ENCODE measurements around the gene BCLAF3.

The BCLAF3 gene

GRCh38 chrX:19990556-19991349 lies at the start of gene BCLAF3:
TSS of gene BCLAF3 (minus strand) at chrX:19991061. CDS start at chrX:19970264, 20,797 bp downstream.
- H3K4me3 ChIP-seq (ENCODE audit: control insufficient read depth, low read depth, low read length): peak within 1 kb of the TSS; percentile 67
- DNase-seq (ENCODE audit: low read depth): peak; percentile 29
- peak; percentile 53 for TF ChIP-seq CTCF (IDR thresholded peaks at IDR 0.05; ENCODE audit: control insufficient read depth, insufficient read depth, low read depth, low read length, missing control alignments)

- no peak for DNase-seq (ENCODE audit: low read depth)
- no peak for TF ChIP-seq CTCF (IDR thresholded peaks at IDR 0.05; ENCODE audit: control insufficient read depth, insufficient read depth, low read depth, low read length, missing control alignments)
Observed at GRCh38 chrX:20038966-20039365, 48.1 kb upstream of the BCLAF3 start.

GRCh38 chrX:20037186-20037585 lies 46.3 kb upstream of the BCLAF3 start:
- no peak for DNase-seq (ENCODE audit: low read depth)
- no peak for TF ChIP-seq CTCF (IDR thresholded peaks at IDR 0.05; ENCODE audit: control insufficient read depth, insufficient read depth, low read depth, low read length, missing control alignments)
- no peak overlapping the region for H3K4me3 ChIP-seq (ENCODE audit: control insufficient read depth, low read depth, low read length)

More at GRCh38 chrX:20038966-20039365, 48.1 kb upstream of the BCLAF3 start:
- no peak overlapping the region for H3K4me3 ChIP-seq (ENCODE audit: control insufficient read depth, low read depth, low read length)

GRCh38 chrX:20032201-20032600 lies 41.3 kb upstream of the BCLAF3 start:
- DNase-seq (ENCODE audit: low read depth): no peak
- TF ChIP-seq CTCF (IDR thresholded peaks at IDR 0.05; ENCODE audit: control insufficient read depth, insufficient read depth, low read depth, low read length, missing control alignments): no peak
- H3K4me3 ChIP-seq (ENCODE audit: control insufficient read depth, low read depth, low read length): no peak overlapping the region

GRCh38 chrX:20029728-20030127 lies 38.9 kb upstream of the BCLAF3 start:
- no peak for TF ChIP-seq CTCF (IDR thresholded peaks at IDR 0.05; ENCODE audit: control insufficient read depth, insufficient read depth, low read depth, low read length, missing control alignments)
- H3K4me3 ChIP-seq (ENCODE audit: control insufficient read depth, low read depth, low read length): no peak overlapping the region
- DNase-seq (ENCODE audit: low read depth): no peak

GRCh38 chrX:20028588-20028987 lies 37.7 kb upstream of the BCLAF3 start:
- TF ChIP-seq CTCF (IDR thresholded peaks at IDR 0.05; ENCODE audit: control insufficient read depth, insufficient read depth, low read depth, low read length, missing control alignments): no peak
- H3K4me3 ChIP-seq (ENCODE audit: control insufficient read depth, low read depth, low read length): no peak overlapping the region
- DNase-seq (ENCODE audit: low read depth): no peak

Data from AG09309 (cell line).